ENCODE results near the gene RETREG2.

RETREG2 gene

GRCh38 chr2:219220652-219221402 is 42.8 kb downstream of the RETREG2 start:
- H3K23ac ChIP-seq (ENCODE audit: low read length in 2 of 2): no peak overlapping the region
- H3K18ac ChIP-seq (ENCODE audit: low read depth in 1 of 2, low read length in 2 of 2): no peak overlapping the region
- no peaks in the 10 kb centered on the region for H3K27me3 ChIP-seq (ENCODE audit: control insufficient read depth in 1 of 2, insufficient read depth in 1 of 2, low read length in 2 of 2)

DNA sequence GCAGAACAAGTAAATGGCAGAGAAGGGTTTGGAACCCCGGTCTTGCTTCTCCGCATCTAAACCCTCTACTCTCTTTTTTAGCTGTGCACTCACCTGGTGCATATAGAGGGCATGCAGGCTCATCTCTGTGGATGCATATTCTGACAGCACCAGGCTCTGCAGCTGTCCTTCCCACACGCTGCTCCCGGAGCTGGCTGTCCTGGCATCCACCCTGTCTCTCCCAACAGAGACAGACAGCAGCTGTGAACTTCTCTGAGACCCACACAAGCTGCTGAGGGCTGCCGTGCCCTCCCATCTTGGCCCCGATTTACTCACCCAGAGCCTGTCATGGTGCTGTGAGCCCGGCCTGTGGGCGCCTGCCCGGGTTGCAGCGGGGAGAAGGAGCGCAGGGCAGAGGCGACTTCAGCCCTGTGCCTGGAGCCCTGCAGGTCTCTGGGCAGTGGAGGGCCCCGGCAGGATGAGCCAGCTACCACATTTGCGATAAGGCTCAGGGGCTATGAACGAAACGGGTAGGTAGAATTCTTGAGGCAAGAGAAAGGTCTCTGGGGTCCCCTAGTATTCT is 44.0 kb downstream of the RETREG2 start:
- Histone ChIP-seq H2BK5ac (ENCODE audit: low read depth, low read length, poor library complexity, severe bottlenecking) (no peak overlapping the region), H3K23ac (ENCODE audit: low read length in 2 of 2) (no peak overlapping the region), H3K14ac (ENCODE audit: low read length in 2 of 2) (no peak overlapping the region), H2BK12ac (ENCODE audit: low read length in 2 of 2) (no peak overlapping the region), H2AK5ac (ENCODE audit: low read length, severe bottlenecking) (no peak overlapping the region), H2BK15ac (ENCODE audit: low read depth, poor library complexity, severe bottlenecking) (no peak overlapping the region), H2AFZ (ENCODE audit: low read depth, low read length) (no peak overlapping the region), H3K4ac (ENCODE audit: low read depth in 1 of 2, low read length in 2 of 2) (no peak overlapping the region), H3K36me3 (ENCODE audit: control insufficient read depth in 1 of 2, insufficient read depth in 2 of 2, low read depth in 1 of 2, low read length in 2 of 2) (peaks cover 72 to 73% of the 10 kb centered on the region in 2 experiments), H3K27me3 (ENCODE audit: control insufficient read depth in 1 of 2, insufficient read depth in 1 of 2, low read length in 2 of 2) (no peaks in the 10 kb centered on the region), H2BK120ac (ENCODE audit: low read depth, low read length) (no peak overlapping the region), H3K27ac (ENCODE audit: low read length, poor library complexity, severe bottlenecking) (no peak overlapping the region), H3K4me1 (ENCODE audit: control insufficient read depth, insufficient read depth, low read depth, low read length) (peaks cover 15% of the 10 kb centered on the region), H3K4me3 (ENCODE audit: insufficient read depth in 1 of 2, low read depth in 1 of 2, low read length in 2 of 2) (no peak overlapping the region), H4K91ac (ENCODE audit: low read length) (no peak overlapping the region), H3K4me2 (ENCODE audit: low read length, poor library complexity, severe bottlenecking) (no peak overlapping the region), H3K18ac (ENCODE audit: low read depth in 1 of 2, low read length in 2 of 2) (no peak overlapping the region), H3K79me1 (replicated peaks; ENCODE audit: low read length, poor library complexity, severe bottlenecking) (peaks cover 34% of the 10 kb centered on the region), H3K9ac (ENCODE audit: low read length) (no peak overlapping the region), H4K8ac (ENCODE audit: low read length) (no peak overlapping the region), H3K9me3 (ENCODE audit: control insufficient read depth, low read length) (no peaks in the 10 kb centered on the region)
- no peak for DNase-seq
- 96% methylated on average over 16 of the region's 16 CpGs for WGBS

More at GRCh38 chr2:219220652-219221402, 42.8 kb downstream of the RETREG2 start:
- Histone ChIP-seq H3K79me1 (replicated peaks; ENCODE audit: low read length, poor library complexity, severe bottlenecking) (peaks cover 38% of the 10 kb centered on the region), H4K91ac (ENCODE audit: low read length) (no peak overlapping the region), H3K4me2 (ENCODE audit: low read length, poor library complexity, severe bottlenecking) (no peak overlapping the region), H2AK5ac (ENCODE audit: low read length, severe bottlenecking) (no peak overlapping the region), H2BK15ac (ENCODE audit: low read depth, poor library complexity, severe bottlenecking) (no peak overlapping the region), H3K4me1 (ENCODE audit: control insufficient read depth, insufficient read depth, low read depth, low read length) (peaks cover 15% of the 10 kb centered on the region), H3K27ac (ENCODE audit: low read length, poor library complexity, severe bottlenecking) (no peak overlapping the region), H3K36me3 (ENCODE audit: control insufficient read depth in 1 of 2, insufficient read depth in 2 of 2, low read depth in 1 of 2, low read length in 2 of 2) (peaks cover 73 to 74% of the 10 kb centered on the region in 2 experiments), H3K4me3 (ENCODE audit: insufficient read depth in 1 of 2, low read depth in 1 of 2, low read length in 2 of 2) (no peak overlapping the region), H2AFZ (ENCODE audit: low read depth, low read length) (no peak overlapping the region), H3K9ac (ENCODE audit: low read length) (no peak overlapping the region), H3K4ac (ENCODE audit: low read depth in 1 of 2, low read length in 2 of 2) (no peak overlapping the region), H2BK5ac (ENCODE audit: low read depth, low read length, poor library complexity, severe bottlenecking) (no peak overlapping the region), H3K14ac (ENCODE audit: low read length in 2 of 2) (no peak overlapping the region), H4K8ac (ENCODE audit: low read length) (no peak overlapping the region), H3K9me3 (ENCODE audit: control insufficient read depth, low read length) (no peaks in the 10 kb centered on the region), H2BK12ac (ENCODE audit: low read length in 2 of 2) (no peak overlapping the region), H2BK120ac (ENCODE audit: low read depth, low read length) (no peak overlapping the region)
- 94% methylated on average over 14 of the region's 19 CpGs for WGBS
- no peak for DNase-seq

GRCh38 chr2:219223831-219224610 is 45.9 kb downstream of the RETREG2 start:
- H3K27me3 ChIP-seq (ENCODE audit: control insufficient read depth in 1 of 2, insufficient read depth in 1 of 2, low read length in 2 of 2): no peaks in the 10 kb centered on the region
- no peak for DNase-seq
- no peak overlapping the region for H2BK120ac ChIP-seq (ENCODE audit: low read depth, low read length)
- no peak overlapping the region for H3K14ac ChIP-seq (ENCODE audit: low read length in 2 of 2)
- H3K4ac ChIP-seq (ENCODE audit: low read depth in 1 of 2, low read length in 2 of 2): no peak overlapping the region
- no peak overlapping the region for H3K18ac ChIP-seq (ENCODE audit: low read depth in 1 of 2, low read length in 2 of 2)
- H2BK5ac ChIP-seq (ENCODE audit: low read depth, low read length, poor library complexity, severe bottlenecking): no peak overlapping the region
- no peak overlapping the region for H3K27ac ChIP-seq (ENCODE audit: low read length, poor library complexity, severe bottlenecking)
- no peak overlapping the region for H2BK12ac ChIP-seq (ENCODE audit: low read length in 2 of 2)
- H3K79me1 ChIP-seq (replicated peaks; ENCODE audit: low read length, poor library complexity, severe bottlenecking): peaks cover 45% of the 10 kb centered on the region
- 97% methylated on average over 31 of the region's 31 CpGs for WGBS
- H3K36me3 ChIP-seq (ENCODE audit: control insufficient read depth in 1 of 2, insufficient read depth in 2 of 2, low read depth in 1 of 2, low read length in 2 of 2): peaks cover 72 to 73% of the 10 kb centered on the region in 2 experiments
- no peak overlapping the region for H4K91ac ChIP-seq (ENCODE audit: low read length)
- no peak overlapping the region for H3K4me2 ChIP-seq (ENCODE audit: low read length, poor library complexity, severe bottlenecking)
- no peak overlapping the region for H4K8ac ChIP-seq (ENCODE audit: low read length)
- H3K9ac ChIP-seq (ENCODE audit: low read length): no peak overlapping the region
- no peak overlapping the region for H2AK5ac ChIP-seq (ENCODE audit: low read length, severe bottlenecking)
- no peak overlapping the region for H3K4me3 ChIP-seq (ENCODE audit: insufficient read depth in 1 of 2, low read depth in 1 of 2, low read length in 2 of 2)
- no peak overlapping the region for H2BK15ac ChIP-seq (ENCODE audit: low read depth, poor library complexity, severe bottlenecking)
- H3K23ac ChIP-seq (ENCODE audit: low read length in 2 of 2): no peak overlapping the region
- peaks cover 17% of the 10 kb centered on the region for H3K4me1 ChIP-seq (ENCODE audit: control insufficient read depth, insufficient read depth, low read depth, low read length)
- H3K9me3 ChIP-seq (ENCODE audit: control insufficient read depth, low read length): no peaks in the 10 kb centered on the region
- no peak overlapping the region for H2AFZ ChIP-seq (ENCODE audit: low read depth, low read length)

DNA sequence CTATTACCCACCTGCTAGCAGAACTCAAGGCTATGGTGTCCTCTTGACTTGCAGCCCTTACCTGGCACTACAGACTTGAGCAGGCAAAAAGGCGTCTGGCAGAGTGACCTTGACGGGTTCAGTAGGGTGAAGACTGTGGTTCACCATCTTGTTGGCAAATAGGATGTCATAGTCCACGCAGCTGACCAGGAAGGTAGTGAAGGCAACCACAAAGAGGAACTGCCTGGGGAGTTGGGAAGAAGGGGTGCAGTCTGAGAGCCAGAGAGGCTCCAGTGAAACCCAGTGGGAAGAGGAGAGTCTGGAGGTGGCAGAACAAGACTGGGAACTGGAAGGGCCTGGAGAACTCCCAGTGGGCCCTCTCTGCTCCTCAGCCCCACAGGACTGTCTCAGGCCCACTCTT is 47.3 kb downstream of the RETREG2 start:
- Histone ChIP-seq H3K18ac (ENCODE audit: low read depth in 1 of 2, low read length in 2 of 2) (no peak overlapping the region), H3K9ac (ENCODE audit: low read length) (no peak overlapping the region), H2AK5ac (ENCODE audit: low read length, severe bottlenecking) (no peak overlapping the region), H3K36me3 (ENCODE audit: control insufficient read depth in 1 of 2, insufficient read depth in 2 of 2, low read depth in 1 of 2, low read length in 2 of 2) (peaks cover 60 to 63% of the 10 kb centered on the region in 2 experiments), H3K14ac (ENCODE audit: low read length in 2 of 2) (no peak overlapping the region), H3K4me2 (ENCODE audit: low read length, poor library complexity, severe bottlenecking) (no peak overlapping the region), H3K4ac (ENCODE audit: low read depth in 1 of 2, low read length in 2 of 2) (no peak overlapping the region), H3K9me3 (ENCODE audit: control insufficient read depth, low read length) (no peaks in the 10 kb centered on the region), H3K79me1 (replicated peaks; ENCODE audit: low read length, poor library complexity, severe bottlenecking) (peaks cover 45% of the 10 kb centered on the region), H2BK15ac (ENCODE audit: low read depth, poor library complexity, severe bottlenecking) (no peak overlapping the region), H4K91ac (ENCODE audit: low read length) (no peak overlapping the region), H3K27ac (ENCODE audit: low read length, poor library complexity, severe bottlenecking) (no peak overlapping the region), H2BK12ac (ENCODE audit: low read length in 2 of 2) (no peak overlapping the region), H3K27me3 (ENCODE audit: control insufficient read depth in 1 of 2, insufficient read depth in 1 of 2, low read length in 2 of 2) (no peaks in the 10 kb centered on the region), H4K8ac (ENCODE audit: low read length) (no peak overlapping the region), H2AFZ (ENCODE audit: low read depth, low read length) (no peak overlapping the region), H3K4me3 (ENCODE audit: insufficient read depth in 1 of 2, low read depth in 1 of 2, low read length in 2 of 2) (no peak overlapping the region), H3K4me1 (ENCODE audit: control insufficient read depth, insufficient read depth, low read depth, low read length) (peaks cover 12% of the 10 kb centered on the region), H2BK5ac (ENCODE audit: low read depth, low read length, poor library complexity, severe bottlenecking) (no peak overlapping the region), H2BK120ac (ENCODE audit: low read depth, low read length) (no peak overlapping the region), H3K23ac (ENCODE audit: low read length in 2 of 2) (no peak overlapping the region)
- 96% methylated on average over 3 of the region's 3 CpGs for WGBS
- DNase-seq: no peak

Data from mesenchymal stem cell (in vitro differentiated cells and primary cell).